Measurements from ENCODE around the gene HDLBP.

DNA sequence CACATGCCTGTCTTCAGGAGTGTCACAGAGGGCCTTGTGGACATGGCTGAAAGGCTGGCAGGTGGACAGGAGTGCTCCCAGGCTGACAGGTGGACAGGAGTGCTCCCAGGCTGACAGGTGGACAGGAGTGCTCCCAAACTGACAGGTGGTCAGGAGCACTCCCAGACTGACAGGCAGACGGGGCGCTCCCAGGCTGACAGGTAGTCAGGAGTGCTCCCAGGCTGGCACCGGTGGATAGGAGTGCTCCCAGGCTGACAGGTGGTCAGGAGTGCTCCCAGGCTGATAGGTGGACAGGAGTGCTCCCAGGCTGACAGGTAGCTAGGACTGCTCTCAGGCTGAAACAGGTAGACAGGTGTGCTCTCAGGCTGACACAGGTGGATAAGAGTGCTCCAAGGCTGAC is 110.4 kb downstream of the HDLBP start:
- TF ChIP-seq, protein P1, sequence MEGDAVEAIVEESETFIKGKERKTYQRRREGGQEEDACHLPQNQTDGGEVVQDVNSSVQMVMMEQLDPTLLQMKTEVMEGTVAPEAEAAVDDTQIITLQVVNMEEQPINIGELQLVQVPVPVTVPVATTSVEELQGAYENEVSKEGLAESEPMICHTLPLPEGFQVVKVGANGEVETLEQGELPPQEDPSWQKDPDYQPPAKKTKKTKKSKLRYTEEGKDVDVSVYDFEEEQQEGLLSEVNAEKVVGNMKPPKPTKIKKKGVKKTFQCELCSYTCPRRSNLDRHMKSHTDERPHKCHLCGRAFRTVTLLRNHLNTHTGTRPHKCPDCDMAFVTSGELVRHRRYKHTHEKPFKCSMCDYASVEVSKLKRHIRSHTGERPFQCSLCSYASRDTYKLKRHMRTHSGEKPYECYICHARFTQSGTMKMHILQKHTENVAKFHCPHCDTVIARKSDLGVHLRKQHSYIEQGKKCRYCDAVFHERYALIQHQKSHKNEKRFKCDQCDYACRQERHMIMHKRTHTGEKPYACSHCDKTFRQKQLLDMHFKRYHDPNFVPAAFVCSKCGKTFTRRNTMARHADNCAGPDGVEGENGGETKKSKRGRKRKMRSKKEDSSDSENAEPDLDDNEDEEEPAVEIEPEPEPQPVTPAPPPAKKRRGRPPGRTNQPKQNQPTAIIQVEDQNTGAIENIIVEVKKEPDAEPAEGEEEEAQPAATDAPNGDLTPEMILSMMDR (conservative IDR thresholded peaks at IDR 0.05; ENCODE audit: low read length) = no peak
- TF ChIP-seq EZH2phosphoT487 (IDR thresholded peaks at IDR 0.05; ENCODE audit: borderline replicate concordance, low read depth, low read length) = no peak
